K562 (cell line): ENCODE measurements around the gene TXNRD1. TPM values are rescaled to one million over a fixed set of nuclear protein-coding genes. Genes with fewer than 3 reads are reported as not detected.

Experiments used
- CSDE1 ChIP-seq, 2 experiments: fragments of 450-650 bp; IDR thresholded peaks; 2 replicates each; pipeline ENCODE4 v1.6.1; 2016; ENCODE audit warnings: mild to moderate bottlenecking in 1 of 2
- FOXK2 ChIP-seq, 2 experiments: fragments of 450-650 bp; IDR thresholded peaks in 1 of 2; conservative IDR thresholded peaks in 1 of 2; 2 replicates each; pipeline ENCODE4 v1.6.1; 2016; ENCODE audit warnings: low read depth in 2 of 2, mild to moderate bottlenecking in 1 of 2
- HDAC8 ChIP-seq: fragments of 450-650 bp; IDR thresholded peaks from 2 replicates; pipeline ENCODE4 v1.6.1; 2016; ENCODE audit warnings: mild to moderate bottlenecking, missing genetic modification characterization, moderate library complexity, missing compliant biosample characterization
- KLF1 ChIP-seq: fragments of 450-650 bp; IDR thresholded peaks from 2 replicates; pipeline ENCODE4 v1.6.1; 2016; ENCODE audit warnings: missing genetic modification characterization, missing compliant biosample characterization
- MAFK ChIP-seq: IDR thresholded peaks from 2 replicates; pipeline ENCODE4 v1.6.1; 2011; ENCODE audit warnings: low read length, improper control_type of control experiment
- MED1 ChIP-seq: sonication (generic); formaldehyde crosslinking; IDR thresholded peaks from 2 replicates; pipeline ENCODE4 v1.8.1; 2023; ENCODE audit warnings: missing genetic modification reagents, borderline replicate concordance
- MXI1 ChIP-seq: IDR thresholded peaks from 2 replicates; pipeline ENCODE4 v1.6.1; 2011; ENCODE audit warnings: low read depth, mild to moderate bottlenecking, improper control_type of control experiment, low read length
- NCOR1 ChIP-seq: fragments of 450-650 bp; IDR thresholded peaks from 2 replicates; pipeline ENCODE4 v1.6.1; 2016; ENCODE audit warnings: mild to moderate bottlenecking, moderate library complexity
- POLR2AphosphoS5 ChIP-seq: IDR thresholded peaks from 2 replicates; pipeline ENCODE4 v1.6.1; 2011; ENCODE audit warnings: mild to moderate bottlenecking, low read depth, low read length, moderate library complexity; ENCODE audit not compliant: control insufficient read depth, insufficient read depth
- RAD51 ChIP-seq: fragments of 450-650 bp; IDR thresholded peaks from 2 replicates; pipeline ENCODE4 v1.7.1; 2016; ENCODE audit warnings: low read depth, mild to moderate bottlenecking, borderline replicate concordance
- TGIF2 ChIP-seq: sonication (generic); formaldehyde crosslinking; IDR thresholded peaks from 2 replicates; pipeline ENCODE4 v1.8.1; 2022; ENCODE audit warnings: mild to moderate bottlenecking, missing genetic modification reagents, moderate library complexity
- ZKSCAN3 ChIP-seq: fragments of 250-450 bp; sonication (Bioruptor Pico); IDR thresholded peaks from 2 replicates; pipeline ENCODE4 v1.4.0; 2020
- ZNF165 ChIP-seq: fragments of 250-450 bp; sonication (Bioruptor Pico); IDR thresholded peaks from 2 replicates; pipeline ENCODE4 v1.4.0; 2020; ENCODE audit warnings: borderline replicate concordance
- ZNF408 ChIP-seq: fragments of 250-450 bp; sonication (Bioruptor Pico); IDR thresholded peaks from 2 replicates; pipeline ENCODE4 v1.4.0; 2020; ENCODE audit warnings: low read depth, mild to moderate bottlenecking, moderate library complexity
- polyA plus RNA-seq, 8 experiments: library from polyadenylated mRNA; depleted of rRNA in 4 of 8; stranded (reverse) in 5 of 8; unstranded in 3 of 8; fragments of >200 nt; fragmentation: Nextera tagmentation in 2 of 8; fragmentation: Illumina TruSeq in 1 of 8; extraction: Ambion mirVana in 2 of 8; extraction: Trizol in 1 of 8; gene quantifications; 2 replicates each; pipeline versions ENCODE4 v1.2.1 to v1.2.3, GENCODE V29; 2011 to 2014; ENCODE audit warnings: inconsistent platforms in 1 of 8, missing spikeins in 1 of 8
- total RNA-seq, 7 experiments: library from RNA; depleted of rRNA in 6 of 7; stranded (reverse); fragments of >200 nt in 6 of 7; fragmentation: Illumina TruSeq in 2 of 7; extraction: Trizol in 2 of 7; gene quantifications; 2 replicates each; pipeline versions ENCODE4 v1.2.1 to v1.2.3, GENCODE V29; 2011 to 2021; ENCODE audit warnings: low replicate concordance in 1 of 7
- TF ChIP-seq, protein P1 (sequence below): fragments of 250-450 bp; sonication (Bioruptor Pico); IDR thresholded peaks from 2 replicates; pipeline ENCODE4 v1.4.0; 2020
- TF ChIP-seq, protein P2 (sequence below), 2 experiments: fragments of 450-650 bp in 1 of 2; sonication (generic) in 1 of 2; formaldehyde crosslinking in 1 of 2; IDR thresholded peaks in 1 of 2; conservative IDR thresholded peaks in 1 of 2; 2 replicates each; pipeline versions ENCODE4 v1.6.1 to v1.8.1; 2016 to 2023; ENCODE audit warnings: mild to moderate bottlenecking in 2 of 2, moderate library complexity in 2 of 2, inconsistent platforms in 1 of 2, missing genetic modification reagents in 1 of 2
- TF ChIP-seq, protein P3 (sequence below): fragments of 450-650 bp; IDR thresholded peaks from 2 replicates; pipeline ENCODE4 v1.6.1; 2016; ENCODE audit warnings: borderline replicate concordance
- TF ChIP-seq, protein P4 (sequence below): fragments of 250-450 bp; sonication (Bioruptor Pico); IDR thresholded peaks from 2 replicates; pipeline ENCODE4 v1.8.0; 2021; ENCODE audit warnings: mild to moderate bottlenecking, moderate library complexity

TXNRD1 gene
- total and polyA plus RNA-seq, 9 of the 15 experiments (the other 6 are each of a cell fraction or from before 2014, with no cell fraction given), result 107 to 189 (median 146) TPM

DNA sequence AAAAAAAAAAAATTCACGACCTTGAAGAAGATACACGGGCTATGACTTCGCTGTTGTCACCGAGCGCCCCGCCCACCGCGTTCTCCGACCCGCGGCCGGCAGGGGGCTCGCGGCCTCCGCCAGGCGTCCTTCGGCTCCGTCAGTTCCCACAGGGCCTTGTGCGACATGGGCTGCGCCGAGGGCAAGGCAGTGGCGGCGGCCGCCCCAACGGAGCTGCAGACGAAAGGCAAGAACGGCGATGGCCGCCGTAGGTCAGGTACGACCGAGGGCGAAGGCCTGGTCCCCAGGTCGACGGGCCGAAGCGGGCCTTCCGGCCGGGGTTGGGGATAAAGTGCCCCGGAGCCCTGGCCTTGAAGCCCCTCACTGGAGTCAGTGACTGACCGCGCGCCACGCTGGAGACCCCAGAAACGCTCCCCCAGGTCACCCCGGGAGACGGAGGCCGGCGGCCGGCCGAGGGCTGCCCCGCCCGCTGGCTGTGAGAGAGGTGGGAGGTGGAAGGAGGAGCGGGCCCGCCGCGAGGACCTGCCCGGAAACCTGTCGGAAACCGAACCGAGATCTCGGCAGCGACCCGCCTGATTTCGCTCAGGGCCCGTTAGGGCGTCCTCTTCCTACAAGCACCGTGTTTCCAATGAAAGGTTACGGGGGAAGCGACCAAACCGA is at the start of gene TXNRD1 (continued):
- TF ChIP-seq, protein P1, sequence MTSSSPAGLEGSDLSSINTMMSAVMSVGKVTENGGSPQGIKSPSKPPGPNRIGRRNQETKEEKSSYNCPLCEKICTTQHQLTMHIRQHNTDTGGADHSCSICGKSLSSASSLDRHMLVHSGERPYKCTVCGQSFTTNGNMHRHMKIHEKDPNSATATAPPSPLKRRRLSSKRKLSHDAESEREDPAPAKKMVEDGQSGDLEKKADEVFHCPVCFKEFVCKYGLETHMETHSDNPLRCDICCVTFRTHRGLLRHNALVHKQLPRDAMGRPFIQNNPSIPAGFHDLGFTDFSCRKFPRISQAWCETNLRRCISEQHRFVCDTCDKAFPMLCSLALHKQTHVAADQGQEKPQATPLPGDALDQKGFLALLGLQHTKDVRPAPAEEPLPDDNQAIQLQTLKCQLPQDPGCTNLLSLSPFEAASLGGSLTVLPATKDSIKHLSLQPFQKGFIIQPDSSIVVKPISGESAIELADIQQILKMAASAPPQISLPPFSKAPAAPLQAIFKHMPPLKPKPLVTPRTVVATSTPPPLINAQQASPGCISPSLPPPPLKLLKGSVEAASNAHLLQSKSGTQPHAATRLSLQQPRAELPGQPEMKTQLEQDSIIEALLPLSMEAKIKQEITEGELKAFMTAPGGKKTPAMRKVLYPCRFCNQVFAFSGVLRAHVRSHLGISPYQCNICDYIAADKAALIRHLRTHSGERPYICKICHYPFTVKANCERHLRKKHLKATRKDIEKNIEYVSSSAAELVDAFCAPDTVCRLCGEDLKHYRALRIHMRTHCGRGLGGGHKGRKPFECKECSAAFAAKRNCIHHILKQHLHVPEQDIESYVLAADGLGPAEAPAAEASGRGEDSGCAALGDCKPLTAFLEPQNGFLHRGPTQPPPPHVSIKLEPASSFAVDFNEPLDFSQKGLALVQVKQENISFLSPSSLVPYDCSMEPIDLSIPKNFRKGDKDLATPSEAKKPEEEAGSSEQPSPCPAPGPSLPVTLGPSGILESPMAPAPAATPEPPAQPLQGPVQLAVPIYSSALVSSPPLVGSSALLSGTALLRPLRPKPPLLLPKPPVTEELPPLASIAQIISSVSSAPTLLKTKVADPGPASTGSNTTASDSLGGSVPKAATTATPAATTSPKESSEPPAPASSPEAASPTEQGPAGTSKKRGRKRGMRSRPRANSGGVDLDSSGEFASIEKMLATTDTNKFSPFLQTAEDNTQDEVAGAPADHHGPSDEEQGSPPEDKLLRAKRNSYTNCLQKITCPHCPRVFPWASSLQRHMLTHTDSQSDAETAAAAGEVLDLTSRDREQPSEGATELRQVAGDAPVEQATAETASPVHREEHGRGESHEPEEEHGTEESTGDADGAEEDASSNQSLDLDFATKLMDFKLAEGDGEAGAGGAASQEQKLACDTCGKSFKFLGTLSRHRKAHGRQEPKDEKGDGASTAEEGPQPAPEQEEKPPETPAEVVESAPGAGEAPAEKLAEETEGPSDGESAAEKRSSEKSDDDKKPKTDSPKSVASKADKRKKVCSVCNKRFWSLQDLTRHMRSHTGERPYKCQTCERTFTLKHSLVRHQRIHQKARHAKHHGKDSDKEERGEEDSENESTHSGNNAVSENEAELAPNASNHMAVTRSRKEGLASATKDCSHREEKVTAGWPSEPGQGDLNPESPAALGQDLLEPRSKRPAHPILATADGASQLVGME (CRISPR knock-in tag), result no peak
- TF ChIP-seq MED1 (CRISPR knock-in tag), result no peak
- no peak for TF ChIP-seq ZNF165 (CRISPR knock-in tag)
- TF ChIP-seq MXI1, result no peak
- TF ChIP-seq RAD51, result no peak
- TF ChIP-seq TGIF2, result no peak
- TF ChIP-seq, protein P2, sequence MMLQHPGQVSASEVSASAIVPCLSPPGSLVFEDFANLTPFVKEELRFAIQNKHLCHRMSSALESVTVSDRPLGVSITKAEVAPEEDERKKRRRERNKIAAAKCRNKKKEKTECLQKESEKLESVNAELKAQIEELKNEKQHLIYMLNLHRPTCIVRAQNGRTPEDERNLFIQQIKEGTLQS (IDR thresholded peaks at IDR 0.05), result no peak
- TF ChIP-seq, protein P2 (CRISPR knock-in tag; conservative IDR thresholded peaks at IDR 0.05), result no peak
- 0 out of 2 replicates have a peak, but pooled peaks have one; percentile 37 for TF ChIP-seq KLF1
- no peak for TF ChIP-seq ZNF408 (CRISPR knock-in tag)
- TF ChIP-seq CSDE1 (IDR thresholded peaks at IDR 0.05), result no peak
- TF ChIP-seq, protein P3, sequence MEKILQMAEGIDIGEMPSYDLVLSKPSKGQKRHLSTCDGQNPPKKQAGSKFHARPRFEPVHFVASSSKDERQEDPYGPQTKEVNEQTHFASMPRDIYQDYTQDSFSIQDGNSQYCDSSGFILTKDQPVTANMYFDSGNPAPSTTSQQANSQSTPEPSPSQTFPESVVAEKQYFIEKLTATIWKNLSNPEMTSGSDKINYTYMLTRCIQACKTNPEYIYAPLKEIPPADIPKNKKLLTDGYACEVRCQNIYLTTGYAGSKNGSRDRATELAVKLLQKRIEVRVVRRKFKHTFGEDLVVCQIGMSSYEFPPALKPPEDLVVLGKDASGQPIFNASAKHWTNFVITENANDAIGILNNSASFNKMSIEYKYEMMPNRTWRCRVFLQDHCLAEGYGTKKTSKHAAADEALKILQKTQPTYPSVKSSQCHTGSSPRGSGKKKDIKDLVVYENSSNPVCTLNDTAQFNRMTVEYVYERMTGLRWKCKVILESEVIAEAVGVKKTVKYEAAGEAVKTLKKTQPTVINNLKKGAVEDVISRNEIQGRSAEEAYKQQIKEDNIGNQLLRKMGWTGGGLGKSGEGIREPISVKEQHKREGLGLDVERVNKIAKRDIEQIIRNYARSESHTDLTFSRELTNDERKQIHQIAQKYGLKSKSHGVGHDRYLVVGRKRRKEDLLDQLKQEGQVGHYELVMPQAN, result no peak
- no peak for TF ChIP-seq ZKSCAN3 (CRISPR knock-in tag)
- 0 out of 2 replicates have a peak, but pooled peaks have one; percentile 10 for TF ChIP-seq NCOR1
- peak in 1 of 2 experiments; percentile 48; a peak in 2 of 4 replicates for TF ChIP-seq FOXK2 (conservative IDR thresholded peaks at IDR 0.05 in 1 of 2, IDR thresholded peaks at IDR 0.05 in 1 of 2; ENCODE audit: low read depth in 2 of 2)
- TF ChIP-seq MAFK, result no peak
- TF ChIP-seq POLR2AphosphoS5, result no peak
- TF ChIP-seq, protein P4, sequence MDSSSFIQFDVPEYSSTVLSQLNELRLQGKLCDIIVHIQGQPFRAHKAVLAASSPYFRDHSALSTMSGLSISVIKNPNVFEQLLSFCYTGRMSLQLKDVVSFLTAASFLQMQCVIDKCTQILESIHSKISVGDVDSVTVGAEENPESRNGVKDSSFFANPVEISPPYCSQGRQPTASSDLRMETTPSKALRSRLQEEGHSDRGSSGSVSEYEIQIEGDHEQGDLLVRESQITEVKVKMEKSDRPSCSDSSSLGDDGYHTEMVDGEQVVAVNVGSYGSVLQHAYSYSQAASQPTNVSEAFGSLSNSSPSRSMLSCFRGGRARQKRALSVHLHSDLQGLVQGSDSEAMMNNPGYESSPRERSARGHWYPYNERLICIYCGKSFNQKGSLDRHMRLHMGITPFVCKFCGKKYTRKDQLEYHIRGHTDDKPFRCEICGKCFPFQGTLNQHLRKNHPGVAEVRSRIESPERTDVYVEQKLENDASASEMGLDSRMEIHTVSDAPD (CRISPR knock-in tag), result no peak
- TF ChIP-seq HDAC8 (tag), result no peak
